Stimulated activated CD8-positive, alpha-beta memory T cell treated with anti-CD3 and anti-CD28 coated beads, Interleukin-7, amount 100 ng/mL, for 1 hour (primary cell): Measurements from ENCODE around the gene VIPR2.

Experiments
- DNase-seq, 2 donors: peaks; one replicate each; pipeline ENCODE4 v3.0.0-alpha.2; 2020; ENCODE audit warnings: low read depth in 2 of 2

Gene VIPR2

GRCh38 chr7:159157714-159158113 is 13.0 kb upstream of the VIPR2 start:
- DNase-seq, result no peak

GRCh38 chr7:159156436-159157245 is 12.0 kb upstream of the VIPR2 start:
- no peak for DNase-seq

GRCh38 chr7:159155410-159155809 is 10.7 kb upstream of the VIPR2 start:
- no peak for DNase-seq

- no peak for DNase-seq
These were observed 9.6 kb upstream of the VIPR2 start for GRCh38 chr7:159154243-159154642.

GRCh38 chr7:159153511-159153910 is 8.8 kb upstream of the VIPR2 start:
- no peak for DNase-seq

GRCh38 chr7:159152816-159153215 is 8.1 kb upstream of the VIPR2 start:
- no peak for DNase-seq

GRCh38 chr7:159151231-159151630 is 6.6 kb upstream of the VIPR2 start:
- DNase-seq, result no peak

GRCh38 chr7:159149488-159149887 is 4.8 kb upstream of the VIPR2 start:
- no peak for DNase-seq

GRCh38 chr7:159148430-159149395 is 4.0 kb upstream of the VIPR2 start:
- no peak for DNase-seq

- no peak for DNase-seq
These were observed 3.0 kb upstream of the VIPR2 start for GRCh38 chr7:159147687-159148086.

GRCh38 chr7:159147246-159147645 is 2.6 kb upstream of the VIPR2 start:
- DNase-seq, result no peak

GRCh38 chr7:159146084-159146858 is 1.6 kb upstream of the VIPR2 start:
- no peak for DNase-seq

- DNase-seq, result no peak
These were observed 806 bp upstream of the VIPR2 start for GRCh38 chr7:159145490-159145855.

GRCh38 chr7:159143780-159144757 is 598 bp downstream of the VIPR2 start:
- no peak for DNase-seq

- no peak for DNase-seq
These were observed 1.9 kb downstream of the VIPR2 start for GRCh38 chr7:159142730-159143129.

GRCh38 chr7:159142199-159142598 is 2.5 kb downstream of the VIPR2 start:
- no peak for DNase-seq

- DNase-seq, result no peak
These were observed 3.0 kb downstream of the VIPR2 start for GRCh38 chr7:159141660-159142059.

- DNase-seq, result no peak
These were observed 3.5 kb downstream of the VIPR2 start for GRCh38 chr7:159141167-159141566.

- no peak for DNase-seq
These were observed 4.3 kb downstream of the VIPR2 start for GRCh38 chr7:159140170-159140910.

- DNase-seq, result no peak
These were observed 5.0 kb downstream of the VIPR2 start for GRCh38 chr7:159139639-159140038.
